HG03060 (cell line): ENCODE measurements around the gene GDPD1.
"Not testable (repeated sequence)": the region's sequence is repeated elsewhere in the genome, so short reads cannot be mapped to it uniquely, and the experiment has no call there.

Experiments
- ATAC-seq: cut with Tn5 transposase; IDR thresholded peaks from one replicate; pipeline ENCODE4 v1.9.1; 2021; ENCODE audit warnings: low read depth, moderate number of reproducible peaks; ENCODE audit not compliant: unreplicated experiment

GDPD1 gene

GRCh38 chr17:59238906-59239305 lies 18.6 kb downstream of the GDPD1 start:
- ATAC-seq: no peak

GRCh38 chr17:59244081-59244480 lies 23.8 kb downstream of the GDPD1 start:
- no peak for ATAC-seq

- no peak for ATAC-seq
Observed at GRCh38 chr17:59254742-59255141, 34.4 kb downstream of the GDPD1 start.

- ATAC-seq: no peak
Observed at GRCh38 chr17:59257101-59257500, 36.8 kb downstream of the GDPD1 start.

- ATAC-seq: no peak
Observed at GRCh38 chr17:59260722-59261121, 40.4 kb downstream of the GDPD1 start.

GRCh38 chr17:59266745-59267144 lies 46.4 kb downstream of the GDPD1 start:
- ATAC-seq: no peak

GRCh38 chr17:59267776-59268175 lies 47.5 kb downstream of the GDPD1 start:
- ATAC-seq: no peak

GRCh38 chr17:59275618-59276017 lies 55.3 kb downstream of the GDPD1 start:
- no peak for ATAC-seq

GRCh38 chr17:59277031-59277430 lies 56.7 kb downstream of the GDPD1 start:
- ATAC-seq: no peak

- no peak for ATAC-seq
Observed at GRCh38 chr17:59278406-59278805, 58.1 kb downstream of the GDPD1 start.

GRCh38 chr17:59284317-59284716 lies 64.0 kb downstream of the GDPD1 start:
- no peak for ATAC-seq

- ATAC-seq: no peak
Observed at GRCh38 chr17:59287452-59287851, 67.1 kb downstream of the GDPD1 start.

- ATAC-seq: no peak
Observed at GRCh38 chr17:59287891-59288290, 67.6 kb downstream of the GDPD1 start.

- ATAC-seq: no peak
Observed at GRCh38 chr17:59289981-59290301, 69.6 kb downstream of the GDPD1 start.

- ATAC-seq: not testable (repeated sequence)
Observed at GRCh38 chr17:59290302-59290998, 70.1 kb downstream of the GDPD1 start.

- ATAC-seq: no peak
Observed at GRCh38 chr17:59292174-59292523, 71.8 kb downstream of the GDPD1 start.

GRCh38 chr17:59296190-59296589 lies 75.9 kb downstream of the GDPD1 start:
- ATAC-seq: no peak

GRCh38 chr17:59298521-59298920 lies 78.2 kb downstream of the GDPD1 start:
- ATAC-seq: no peak

GRCh38 chr17:59299400-59300092 lies 79.2 kb downstream of the GDPD1 start:
- ATAC-seq: no peak

GRCh38 chr17:59300941-59301340 lies 80.6 kb downstream of the GDPD1 start:
- ATAC-seq: no peak

- no peak for ATAC-seq
Observed at GRCh38 chr17:59304811-59305210, 84.5 kb downstream of the GDPD1 start.

- no peak for ATAC-seq
Observed at GRCh38 chr17:59310263-59310920, 90.1 kb downstream of the GDPD1 start.
